ENCODE measurements around the gene CACNA1S. TPM values are rescaled to one million over a fixed set of nuclear protein-coding genes. Genes with fewer than 3 reads are reported as not detected.

The CACNA1S gene
- total and polyA plus RNA-seq, 2 of the 8 experiments (the other 6 are each of a cell fraction or from before 2014, with no cell fraction given) = 0.06 TPM; not detected in 1

DNA sequence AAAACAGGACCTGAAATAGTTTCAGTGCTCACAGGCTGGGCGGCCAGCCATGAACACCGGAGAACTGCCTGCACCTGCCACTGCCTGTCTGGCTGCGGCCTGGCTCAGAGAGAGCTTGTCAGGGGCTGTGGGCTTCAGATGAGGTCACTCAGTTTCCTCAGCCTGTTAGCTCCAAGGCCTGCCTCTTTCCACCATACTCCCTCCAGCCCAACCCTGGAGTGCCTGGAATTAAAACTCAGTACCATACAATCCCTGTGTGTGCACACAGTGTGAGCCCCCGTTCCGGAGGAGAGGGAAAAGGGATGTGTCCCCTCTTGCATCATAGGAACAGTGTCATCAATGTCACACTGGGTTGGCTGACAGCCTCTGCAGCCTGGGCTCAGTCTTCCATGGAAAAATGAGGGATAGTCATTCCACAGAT is 16.2 kb downstream of the CACNA1S start (continued):
- TF ChIP-seq TAF7 (optimal IDR thresholded peaks at IDR 0.05; ENCODE audit: borderline replicate concordance, low read depth, low read length) = no peak
- no peak for TF ChIP-seq SP1 (IDR thresholded peaks at IDR 0.05; ENCODE audit: low read depth, low read length)
- no peak for TF ChIP-seq TEAD4 (IDR thresholded peaks at IDR 0.05; ENCODE audit: low read depth, low read length)
- TF ChIP-seq KDM1A (IDR thresholded peaks at IDR 0.05; ENCODE audit: borderline replicate concordance, low read length) = no peak
- TF ChIP-seq RAD21 (IDR thresholded peaks at IDR 0.05 in 1 of 2, conservative IDR thresholded peaks at IDR 0.05 in 1 of 2; ENCODE audit: low read depth in 2 of 2, low read length in 2 of 2) = no peak
- no peak for TF ChIP-seq CHD2 (IDR thresholded peaks at IDR 0.05; ENCODE audit: low read length)
- TF ChIP-seq YY1 (IDR thresholded peaks at IDR 0.05; ENCODE audit: low read depth, low read length) = no peak

Data from H1 (cell line).